OCI-LY3 (cell line): ENCODE data around the gene CATSPERZ.

Experiments
- EZH2phosphoT487 ChIP-seq: fragments of 200-600 bp; shearing (Covaris generic); IDR thresholded peaks from 2 replicates; pipeline ENCODE4 v1.6.1; 2018; ENCODE audit warnings: antibody characterized with exemption, mixed run types, low read depth
- TF ChIP-seq, protein P1 (sequence below): fragments of 200-600, 300-600 bp; sonication (generic); IDR thresholded peaks from 2 replicates; pipeline ENCODE4 v1.5.1; 2014; ENCODE audit warnings: antibody characterized with exemption, low read length, low read depth

DNA sequence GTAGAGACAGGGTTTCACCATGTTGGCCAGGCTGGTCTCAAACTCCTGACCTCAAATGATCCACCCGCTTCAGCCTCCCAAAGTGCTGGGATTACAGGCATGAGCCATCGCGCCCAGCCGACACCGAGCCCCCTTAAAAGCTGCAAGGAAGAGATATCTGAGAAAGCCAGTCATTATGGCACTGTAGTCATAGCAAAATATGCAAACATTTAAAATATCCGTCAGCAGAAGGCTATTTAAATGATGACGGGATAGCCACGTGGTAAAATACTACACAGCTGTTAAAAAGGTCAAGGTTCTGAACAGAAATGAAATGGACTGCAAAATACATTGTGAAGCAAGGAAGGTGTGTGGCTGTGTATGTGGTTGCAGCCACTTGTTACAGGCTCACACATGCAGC is 33.4 kb downstream of the CATSPERZ start:
- TF ChIP-seq, protein P1, sequence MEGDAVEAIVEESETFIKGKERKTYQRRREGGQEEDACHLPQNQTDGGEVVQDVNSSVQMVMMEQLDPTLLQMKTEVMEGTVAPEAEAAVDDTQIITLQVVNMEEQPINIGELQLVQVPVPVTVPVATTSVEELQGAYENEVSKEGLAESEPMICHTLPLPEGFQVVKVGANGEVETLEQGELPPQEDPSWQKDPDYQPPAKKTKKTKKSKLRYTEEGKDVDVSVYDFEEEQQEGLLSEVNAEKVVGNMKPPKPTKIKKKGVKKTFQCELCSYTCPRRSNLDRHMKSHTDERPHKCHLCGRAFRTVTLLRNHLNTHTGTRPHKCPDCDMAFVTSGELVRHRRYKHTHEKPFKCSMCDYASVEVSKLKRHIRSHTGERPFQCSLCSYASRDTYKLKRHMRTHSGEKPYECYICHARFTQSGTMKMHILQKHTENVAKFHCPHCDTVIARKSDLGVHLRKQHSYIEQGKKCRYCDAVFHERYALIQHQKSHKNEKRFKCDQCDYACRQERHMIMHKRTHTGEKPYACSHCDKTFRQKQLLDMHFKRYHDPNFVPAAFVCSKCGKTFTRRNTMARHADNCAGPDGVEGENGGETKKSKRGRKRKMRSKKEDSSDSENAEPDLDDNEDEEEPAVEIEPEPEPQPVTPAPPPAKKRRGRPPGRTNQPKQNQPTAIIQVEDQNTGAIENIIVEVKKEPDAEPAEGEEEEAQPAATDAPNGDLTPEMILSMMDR: no peak
- no peak for TF ChIP-seq EZH2phosphoT487
